ENCODE data around the gene PLEKHH2.
"Not testable (repeated sequence)": the region's sequence is repeated elsewhere in the genome, so short reads cannot be mapped to it uniquely, and the experiment has no call there.

Gene PLEKHH2

GRCh38 chr2:43726961-43727633 is 90.0 kb downstream of the PLEKHH2 start:
- H3K4me2 ChIP-seq (ENCODE audit: low read length); H3K9me3 ChIP-seq (replicated peaks; ENCODE audit: low read length); H3K9ac ChIP-seq (ENCODE audit: low read depth, low read length); H3K4me3 ChIP-seq (ENCODE audit: low read length); H3K36me3 ChIP-seq (ENCODE audit: insufficient read depth, low read length); H3K27me3 ChIP-seq (ENCODE audit: control insufficient read depth, insufficient read depth, low read length): not testable (repeated sequence)
- peaks cover 13% of the 10 kb centered on the region for H3K4me1 ChIP-seq (ENCODE audit: control insufficient read depth, insufficient read depth, low read length)

- H3K9me3 ChIP-seq (replicated peaks; ENCODE audit: low read length), result no peaks in the 10 kb centered on the region
- H3K4me3 ChIP-seq (ENCODE audit: low read length), result no peak overlapping the region
- no peak overlapping the region for H3K4me2 ChIP-seq (ENCODE audit: low read length)
- peaks cover 13% of the 10 kb centered on the region for H3K4me1 ChIP-seq (ENCODE audit: control insufficient read depth, insufficient read depth, low read length)
- H3K9ac ChIP-seq (ENCODE audit: low read depth, low read length), result no peak overlapping the region
- no peaks in the 10 kb centered on the region for H3K27me3 ChIP-seq (ENCODE audit: control insufficient read depth, insufficient read depth, low read length)
- H3K36me3 ChIP-seq (ENCODE audit: insufficient read depth, low read length), result no peaks in the 10 kb centered on the region
Observed at GRCh38 chr2:43727634-43728014, 90.6 kb downstream of the PLEKHH2 start.

GRCh38 chr2:43729491-43730174 is 92.6 kb downstream of the PLEKHH2 start:
- peaks cover 11% of the 10 kb centered on the region for H3K4me1 ChIP-seq (ENCODE audit: control insufficient read depth, insufficient read depth, low read length)
- no peaks in the 10 kb centered on the region for H3K36me3 ChIP-seq (ENCODE audit: insufficient read depth, low read length)
- H3K27me3 ChIP-seq (ENCODE audit: control insufficient read depth, insufficient read depth, low read length), result no peaks in the 10 kb centered on the region
- H3K4me2 ChIP-seq (ENCODE audit: low read length), result no peak overlapping the region
- no peaks in the 10 kb centered on the region for H3K9me3 ChIP-seq (replicated peaks; ENCODE audit: low read length)
- no peak overlapping the region for H3K9ac ChIP-seq (ENCODE audit: low read depth, low read length)
- H3K4me3 ChIP-seq (ENCODE audit: low read length), result no peak overlapping the region

GRCh38 chr2:43731211-43731610 is 94.2 kb downstream of the PLEKHH2 start:
- no peak overlapping the region for H3K4me3 ChIP-seq (ENCODE audit: low read length)
- no peak overlapping the region for H3K9ac ChIP-seq (ENCODE audit: low read depth, low read length)
- no peaks in the 10 kb centered on the region for H3K9me3 ChIP-seq (replicated peaks; ENCODE audit: low read length)
- H3K4me1 ChIP-seq (ENCODE audit: control insufficient read depth, insufficient read depth, low read length), result peaks cover 4% of the 10 kb centered on the region
- no peaks in the 10 kb centered on the region for H3K36me3 ChIP-seq (ENCODE audit: insufficient read depth, low read length)
- no peaks in the 10 kb centered on the region for H3K27me3 ChIP-seq (ENCODE audit: control insufficient read depth, insufficient read depth, low read length)
- no peak overlapping the region for H3K4me2 ChIP-seq (ENCODE audit: low read length)

GRCh38 chr2:43736637-43737036 is 99.6 kb downstream of the PLEKHH2 start:
- Histone ChIP-seq H3K36me3 (ENCODE audit: insufficient read depth, low read length) (no peaks in the 10 kb centered on the region), H3K4me1 (ENCODE audit: control insufficient read depth, insufficient read depth, low read length) (peaks cover 16% of the 10 kb centered on the region), H3K9me3 (replicated peaks; ENCODE audit: low read length) (no peaks in the 10 kb centered on the region), H3K27me3 (ENCODE audit: control insufficient read depth, insufficient read depth, low read length) (no peaks in the 10 kb centered on the region), H3K9ac (ENCODE audit: low read depth, low read length) (no peak overlapping the region), H3K4me3 (ENCODE audit: low read length) (no peak overlapping the region), H3K4me2 (ENCODE audit: low read length) (no peak overlapping the region)

GRCh38 chr2:43737097-43737854 is 100.2 kb downstream of the PLEKHH2 start:
- H3K27me3 ChIP-seq (ENCODE audit: control insufficient read depth, insufficient read depth, low read length), result no peaks in the 10 kb centered on the region
- H3K9ac ChIP-seq (ENCODE audit: low read depth, low read length), result no peak overlapping the region
- peak overlapping the region; percentile 31 for H3K4me3 ChIP-seq (ENCODE audit: low read length)
- peaks cover 16% of the 10 kb centered on the region for H3K4me1 ChIP-seq (ENCODE audit: control insufficient read depth, insufficient read depth, low read length)
- no peaks in the 10 kb centered on the region for H3K9me3 ChIP-seq (replicated peaks; ENCODE audit: low read length)
- H3K4me2 ChIP-seq (ENCODE audit: low read length), result peak overlapping the region; percentile 28
- no peaks in the 10 kb centered on the region for H3K36me3 ChIP-seq (ENCODE audit: insufficient read depth, low read length)

- Histone ChIP-seq H3K4me1 (ENCODE audit: control insufficient read depth, insufficient read depth, low read length) (peaks cover 16% of the 10 kb centered on the region), H3K9ac (ENCODE audit: low read depth, low read length) (no peak overlapping the region), H3K4me2 (ENCODE audit: low read length) (peak overlapping the region; percentile 28), H3K9me3 (replicated peaks; ENCODE audit: low read length) (no peaks in the 10 kb centered on the region), H3K4me3 (ENCODE audit: low read length) (peak overlapping the region; percentile 31), H3K36me3 (ENCODE audit: insufficient read depth, low read length) (no peaks in the 10 kb centered on the region), H3K27me3 (ENCODE audit: control insufficient read depth, insufficient read depth, low read length) (no peaks in the 10 kb centered on the region)
Observed at GRCh38 chr2:43737855-43738254, 100.8 kb downstream of the PLEKHH2 start.

- Histone ChIP-seq H3K27me3 (ENCODE audit: control insufficient read depth, insufficient read depth, low read length) (no peaks in the 10 kb centered on the region), H3K9me3 (replicated peaks; ENCODE audit: low read length) (no peaks in the 10 kb centered on the region), H3K9ac (ENCODE audit: low read depth, low read length) (no peak overlapping the region), H3K4me1 (ENCODE audit: control insufficient read depth, insufficient read depth, low read length) (peaks cover 16% of the 10 kb centered on the region), H3K36me3 (ENCODE audit: insufficient read depth, low read length) (no peaks in the 10 kb centered on the region), H3K4me2 (ENCODE audit: low read length) (no peak overlapping the region), H3K4me3 (ENCODE audit: low read length) (no peak overlapping the region)
Observed at GRCh38 chr2:43738257-43738656, 101.2 kb downstream of the PLEKHH2 start.

GRCh38 chr2:43743706-43744105 is 106.6 kb downstream of the PLEKHH2 start:
- H3K4me1 ChIP-seq (ENCODE audit: control insufficient read depth, insufficient read depth, low read length), result peaks cover 9% of the 10 kb centered on the region
- H3K36me3 ChIP-seq (ENCODE audit: insufficient read depth, low read length), result no peaks in the 10 kb centered on the region
- H3K4me2 ChIP-seq (ENCODE audit: low read length), result no peak overlapping the region
- H3K9ac ChIP-seq (ENCODE audit: low read depth, low read length), result no peak overlapping the region
- H3K9me3 ChIP-seq (replicated peaks; ENCODE audit: low read length), result no peaks in the 10 kb centered on the region
- H3K4me3 ChIP-seq (ENCODE audit: low read length), result no peak overlapping the region
- no peaks in the 10 kb centered on the region for H3K27me3 ChIP-seq (ENCODE audit: control insufficient read depth, insufficient read depth, low read length)

- Histone ChIP-seq H3K9ac (ENCODE audit: low read depth, low read length) (peak overlapping the region; percentile 9), H3K36me3 (ENCODE audit: insufficient read depth, low read length) (no peaks in the 10 kb centered on the region), H3K4me2 (ENCODE audit: low read length) (no peak overlapping the region), H3K4me3 (ENCODE audit: low read length) (no peak overlapping the region), H3K9me3 (replicated peaks; ENCODE audit: low read length) (no peaks in the 10 kb centered on the region), H3K27me3 (ENCODE audit: control insufficient read depth, insufficient read depth, low read length) (no peaks in the 10 kb centered on the region), H3K4me1 (ENCODE audit: control insufficient read depth, insufficient read depth, low read length) (peaks cover 9% of the 10 kb centered on the region)
Observed at GRCh38 chr2:43745457-43745856, 108.4 kb downstream of the PLEKHH2 start.

- Histone ChIP-seq H3K4me2 (ENCODE audit: low read length) (no peak overlapping the region), H3K4me1 (ENCODE audit: control insufficient read depth, insufficient read depth, low read length) (peaks cover 9% of the 10 kb centered on the region), H3K9me3 (replicated peaks; ENCODE audit: low read length) (no peaks in the 10 kb centered on the region), H3K4me3 (ENCODE audit: low read length) (no peak overlapping the region), H3K27me3 (ENCODE audit: control insufficient read depth, insufficient read depth, low read length) (no peaks in the 10 kb centered on the region), H3K36me3 (ENCODE audit: insufficient read depth, low read length) (no peaks in the 10 kb centered on the region), H3K9ac (ENCODE audit: low read depth, low read length) (no peak overlapping the region)
Observed at GRCh38 chr2:43748333-43748732, 111.3 kb downstream of the PLEKHH2 start.

Data from skeletal muscle satellite cell (primary cell).